ENCODE measurements around the gene SLC27A4.

Gene SLC27A4

DNA sequence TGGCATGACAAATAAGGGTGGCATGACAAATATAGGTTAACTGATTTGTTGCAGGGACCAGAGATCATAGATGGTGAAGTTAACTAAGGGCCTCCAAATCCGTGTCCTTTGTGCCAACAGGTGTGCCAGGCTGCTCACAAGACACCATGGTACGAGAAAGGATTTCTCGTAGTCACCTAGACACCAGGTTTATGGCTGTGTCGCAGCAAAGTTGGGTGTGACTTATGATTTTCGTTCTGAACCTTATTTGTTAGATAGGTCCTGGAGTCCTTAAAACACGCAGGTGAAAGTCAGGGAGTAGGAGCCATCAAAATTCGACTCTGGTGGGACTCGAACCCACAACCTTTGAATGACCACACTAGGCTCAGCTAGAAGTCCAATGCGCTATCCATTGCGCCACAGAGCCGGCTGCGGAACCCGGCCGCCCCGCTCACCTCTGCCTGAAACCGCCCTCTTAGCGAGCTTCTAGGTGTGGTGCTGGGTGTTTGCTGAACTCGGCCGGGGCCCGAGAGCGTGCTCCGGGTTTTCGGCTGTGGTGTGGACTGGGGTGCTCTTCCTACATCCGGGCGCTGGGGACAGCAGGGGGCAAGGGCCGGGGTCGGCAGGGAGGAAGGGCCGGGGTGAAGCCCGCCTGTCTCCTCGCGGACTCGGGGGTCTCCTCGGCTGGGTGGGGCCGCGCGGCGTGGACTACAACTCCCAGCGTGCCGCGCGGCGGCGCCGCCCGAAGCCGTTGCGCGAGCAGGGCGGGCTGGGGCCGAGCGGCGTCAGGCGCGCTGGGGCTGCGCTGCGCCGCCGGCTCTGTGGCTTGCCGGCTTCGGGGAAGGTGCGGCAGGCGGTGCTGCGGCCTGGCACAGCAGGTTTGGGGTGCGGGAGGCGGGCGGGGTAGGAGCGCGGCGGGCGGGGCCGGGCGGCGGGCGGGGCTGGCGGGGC, at the start of gene SLC27A4:
SLC27A4 (plus strand) TSS at position 767 of the 930 bp plus-strand sequence. CDS start 2,606 bp downstream, outside the sequence.
- FAIRE-seq = no peak

DNA sequence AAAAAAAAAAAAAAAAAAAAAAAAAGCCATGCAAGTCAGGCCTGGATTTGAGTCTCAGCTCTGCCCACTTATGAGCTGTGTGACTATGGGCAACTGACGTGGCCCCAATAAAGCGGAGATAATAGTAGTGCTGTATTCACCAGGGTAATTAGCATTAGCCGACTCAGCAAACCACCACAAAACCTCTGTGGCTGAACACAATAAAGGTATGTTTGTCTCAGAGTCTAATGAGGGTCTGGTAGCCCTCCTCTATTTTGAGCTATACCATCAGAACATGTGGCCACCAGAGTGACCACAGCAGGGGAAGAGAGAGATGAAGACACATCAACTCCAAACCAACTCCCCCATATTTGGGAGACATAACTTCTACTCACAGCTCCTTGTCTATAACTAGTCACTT, 48.3 kb upstream of the SLC27A4 start:
- FAIRE-seq = no peak

DNA sequence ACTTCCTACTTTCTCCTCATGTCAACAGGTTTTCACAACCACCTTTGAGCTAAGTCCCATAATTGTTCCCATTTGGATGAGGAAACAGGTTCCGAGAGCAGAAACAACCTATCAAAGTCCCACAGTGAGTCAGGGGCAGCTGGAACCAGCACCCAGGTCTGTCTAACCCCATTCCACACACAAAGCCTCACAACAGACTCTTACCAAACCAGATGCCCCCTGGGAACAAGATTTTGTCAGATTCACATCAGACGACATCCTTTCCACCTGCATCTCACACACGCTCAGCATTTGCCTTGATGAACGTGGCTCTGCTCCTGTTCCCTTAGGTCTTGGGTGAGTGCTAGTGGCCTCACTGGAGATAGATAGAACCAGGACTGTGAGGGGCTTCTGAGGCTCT, 47.2 kb upstream of the SLC27A4 start:
- FAIRE-seq = no peak

DNA sequence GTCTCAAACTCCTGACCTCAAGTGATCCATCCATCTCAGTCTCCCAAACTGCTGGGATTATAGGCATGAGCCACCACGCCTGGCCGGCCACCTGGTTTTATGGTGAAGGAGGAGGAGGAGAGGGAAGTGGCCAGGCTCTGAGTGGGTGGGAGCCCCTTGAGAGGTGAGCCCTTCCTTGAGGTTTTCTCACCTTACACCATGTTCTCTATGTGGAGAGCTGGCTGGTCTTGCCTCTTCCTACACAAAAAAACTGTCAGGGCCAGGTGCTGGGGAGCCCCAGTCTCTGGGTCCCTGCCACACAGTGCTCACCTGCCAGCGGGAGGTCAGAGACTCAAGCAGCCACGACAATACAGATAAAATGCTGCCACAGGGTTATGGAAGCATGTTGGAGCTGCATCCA, 46.2 kb upstream of the SLC27A4 start:
- FAIRE-seq = no peak

DNA sequence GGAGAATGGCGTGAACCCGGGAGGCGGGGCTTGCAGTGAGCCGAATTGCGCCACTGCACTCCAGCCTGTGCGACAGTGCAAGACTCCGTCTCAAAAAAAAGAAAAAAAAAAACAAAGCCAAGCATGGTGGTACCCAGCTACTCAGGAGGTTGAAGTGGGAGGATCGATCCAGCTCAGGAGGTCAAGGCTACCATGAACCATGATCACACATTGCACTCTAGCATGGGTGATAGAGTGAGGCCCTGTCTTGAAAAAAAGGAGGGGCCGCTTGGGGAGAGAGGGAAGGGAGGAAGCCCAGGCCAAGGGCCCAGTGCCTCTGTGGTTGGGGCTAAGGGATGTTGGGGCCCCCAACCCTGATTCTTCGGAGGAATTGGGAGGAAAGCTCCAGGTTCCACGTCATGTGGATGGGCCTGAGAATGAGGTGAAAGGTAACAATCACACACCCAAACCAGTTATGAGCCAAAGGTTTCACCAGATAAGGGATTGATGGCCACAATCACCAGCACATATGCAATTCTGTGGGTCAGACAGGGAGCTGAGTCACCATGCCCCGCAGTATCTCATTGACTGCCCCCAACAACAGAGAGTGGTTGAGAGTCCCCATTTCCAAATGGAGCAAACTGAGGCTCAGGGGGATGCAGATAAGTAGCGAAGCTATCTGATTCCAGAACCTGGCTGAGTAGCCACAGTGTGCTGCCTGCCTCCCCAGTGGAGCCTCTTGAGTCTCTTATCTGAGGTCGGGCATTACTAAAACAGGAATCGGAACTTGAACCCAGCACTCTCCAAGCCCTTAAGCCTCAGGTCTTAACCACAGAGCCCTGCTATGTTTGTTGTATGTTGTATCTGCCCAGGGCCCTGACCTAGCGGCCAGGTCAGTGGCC, 43.7 kb upstream of the SLC27A4 start:
- FAIRE-seq = no peak

DNA sequence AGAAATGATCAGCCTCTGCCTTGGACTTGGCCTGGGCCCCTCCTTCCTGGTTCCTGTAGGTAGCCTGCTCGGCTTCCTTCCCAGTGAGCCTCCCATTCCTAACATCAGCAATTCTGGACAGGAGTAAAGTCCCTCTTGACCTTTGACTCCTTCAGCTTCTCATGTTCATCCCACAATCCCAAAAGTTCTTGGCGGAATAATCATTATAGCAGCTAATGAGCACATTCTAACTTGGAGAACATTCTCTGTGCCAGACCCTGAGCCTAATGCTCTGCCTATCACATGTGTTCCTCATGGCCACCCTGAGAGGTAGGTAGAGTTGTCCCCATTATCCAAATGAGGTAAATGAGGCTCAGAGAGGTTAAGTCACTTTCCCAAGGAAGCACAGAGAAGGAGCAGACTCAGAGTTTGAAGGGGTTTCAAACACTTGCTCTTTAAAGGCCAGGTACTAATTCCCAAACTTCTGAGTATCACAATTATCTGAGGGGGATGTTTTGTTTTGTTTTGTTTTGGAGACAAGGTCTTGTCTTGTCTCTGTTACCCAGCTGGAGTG, 43.0 kb upstream of the SLC27A4 start:
- FAIRE-seq = no peak

DNA sequence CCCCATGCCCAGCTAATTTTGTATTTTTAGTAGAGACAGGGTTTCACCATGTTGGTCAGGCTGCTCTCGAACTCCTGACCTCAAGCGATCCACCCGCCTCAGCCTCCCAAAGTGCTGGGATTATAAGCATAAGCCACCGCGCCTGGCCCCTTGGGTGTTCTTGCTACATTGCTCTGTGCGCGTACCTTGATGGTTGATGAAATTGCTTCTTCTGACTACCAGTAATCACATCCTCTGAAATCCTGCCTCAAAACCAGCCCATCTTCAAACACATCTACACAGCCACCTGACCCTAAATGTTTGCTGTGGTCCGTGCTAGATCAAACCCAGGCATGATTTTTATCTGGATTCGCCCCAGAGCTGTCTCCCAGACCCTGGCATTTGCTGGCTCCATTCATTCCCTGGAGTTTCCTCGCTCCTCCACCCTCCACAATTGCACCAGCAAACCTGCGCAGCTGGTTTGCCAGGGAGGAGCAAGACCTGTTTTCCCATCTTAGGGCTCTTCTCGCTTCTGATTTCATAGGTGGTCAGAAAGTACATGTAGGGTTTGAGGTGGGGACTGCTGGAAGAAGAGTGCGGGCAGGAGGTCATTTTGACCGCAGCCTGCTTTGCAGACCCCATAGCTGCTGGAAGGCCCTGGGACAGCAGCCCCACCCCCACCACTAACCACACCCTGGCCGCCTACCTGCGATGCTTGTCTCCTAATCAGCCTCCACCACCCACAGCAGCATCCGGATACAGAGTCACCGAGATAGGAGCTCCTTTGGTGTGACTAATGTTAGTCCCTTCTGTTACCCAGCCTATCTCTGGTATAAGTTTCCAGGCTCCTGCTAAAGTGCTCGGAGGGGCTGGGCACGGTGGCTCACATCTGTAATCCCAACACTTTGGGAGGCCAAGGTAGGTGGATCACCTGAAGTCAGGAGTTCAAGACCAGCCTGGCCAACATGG, 41.5 kb upstream of the SLC27A4 start:
- FAIRE-seq = no peak

DNA sequence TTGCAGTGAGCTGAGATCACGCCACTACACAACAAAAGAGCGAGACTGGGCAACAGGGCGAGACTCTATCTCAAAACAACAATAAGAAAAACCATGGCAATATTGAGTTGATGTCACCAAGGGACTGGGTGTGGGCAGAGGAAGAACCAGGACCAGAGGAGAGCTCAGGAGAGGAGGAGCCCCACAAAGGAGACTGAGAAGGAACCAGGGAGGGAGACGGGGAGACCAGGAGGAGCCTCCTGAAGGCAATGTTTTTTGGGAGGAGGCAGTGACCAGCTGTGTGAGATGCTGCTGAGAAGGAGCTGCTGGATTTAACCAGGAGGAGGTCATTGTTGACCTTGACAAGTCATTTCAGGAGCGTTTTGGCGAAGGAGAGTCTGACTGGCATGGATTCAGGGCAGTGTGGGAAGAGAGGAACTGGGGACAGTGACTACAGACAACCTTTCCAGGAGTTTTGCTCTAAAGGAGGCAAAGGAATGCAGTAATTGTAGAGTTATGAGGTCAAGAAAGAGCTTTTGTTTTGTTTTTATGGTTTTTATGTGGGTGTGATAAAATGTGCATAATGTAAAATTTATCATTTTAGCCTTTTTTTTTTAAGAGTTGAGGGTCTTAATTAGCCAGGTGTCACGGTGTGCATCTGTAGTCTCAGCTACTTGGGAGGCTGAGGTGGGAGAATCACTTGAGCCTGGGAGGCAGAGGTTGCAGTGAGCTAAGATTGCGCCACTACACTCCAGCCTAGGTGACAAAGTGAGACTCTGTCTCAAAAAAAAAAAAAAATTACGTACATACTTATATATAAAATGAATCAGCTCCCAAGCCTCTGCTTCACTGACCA, 36.0 kb upstream of the SLC27A4 start:
- no peak for FAIRE-seq

DNA sequence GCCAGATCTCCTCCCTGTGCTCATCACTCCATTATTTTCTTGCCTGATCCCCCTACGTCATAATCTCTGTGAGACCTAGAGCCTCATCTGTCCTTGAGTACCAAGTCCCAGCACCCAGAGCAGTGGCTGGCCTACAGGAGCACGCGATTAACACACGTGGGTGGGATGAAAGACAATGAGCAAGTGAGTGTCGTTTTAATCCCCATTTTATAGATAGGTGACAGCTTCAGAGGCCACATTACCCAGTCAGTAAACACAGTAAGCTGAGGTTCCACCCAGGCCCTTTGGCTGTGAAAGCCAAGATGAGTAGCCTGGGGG, 35.4 kb upstream of the SLC27A4 start:
- FAIRE-seq = no peak

DNA sequence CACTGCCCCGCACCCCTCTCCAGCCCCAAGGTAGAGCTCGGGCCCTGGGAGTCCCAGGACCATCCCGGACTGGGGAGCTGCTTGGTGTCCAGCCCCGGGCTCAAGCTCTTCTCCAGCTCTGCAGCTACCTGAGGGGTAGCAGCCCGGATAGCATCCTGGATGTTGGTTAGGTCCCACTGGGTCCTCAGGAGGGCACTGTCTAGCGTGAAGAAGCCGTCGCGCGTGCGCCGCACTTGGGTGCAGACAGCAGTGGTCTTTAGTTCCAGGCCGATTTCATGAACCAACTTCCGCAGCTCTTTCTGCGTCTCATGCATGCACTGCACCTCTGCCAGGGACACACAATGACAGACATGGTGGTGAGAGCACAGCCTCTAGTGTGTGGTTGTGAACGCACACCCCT, 30.8 kb upstream of the SLC27A4 start:
- no peak for FAIRE-seq

DNA sequence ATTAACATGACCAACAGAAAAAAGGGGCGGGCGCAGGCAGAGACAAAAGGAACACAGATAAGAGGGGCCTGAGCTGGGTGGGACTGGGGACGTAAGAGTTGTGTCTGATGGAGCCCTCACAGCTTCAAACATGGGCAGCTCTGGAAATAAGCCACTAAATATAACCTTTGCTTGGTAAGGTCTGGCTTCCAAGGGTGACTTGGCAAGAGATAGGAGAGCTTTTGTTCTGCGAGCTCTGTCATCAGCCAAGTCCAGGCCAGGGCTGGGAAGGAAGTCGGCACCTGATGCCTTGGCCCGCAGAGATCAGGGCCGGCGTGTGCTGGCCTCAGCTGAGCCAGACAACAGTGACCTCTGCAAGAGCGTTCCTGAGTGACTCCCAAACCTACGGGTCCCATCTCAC, 29.9 kb upstream of the SLC27A4 start:
- FAIRE-seq = no peak

DNA sequence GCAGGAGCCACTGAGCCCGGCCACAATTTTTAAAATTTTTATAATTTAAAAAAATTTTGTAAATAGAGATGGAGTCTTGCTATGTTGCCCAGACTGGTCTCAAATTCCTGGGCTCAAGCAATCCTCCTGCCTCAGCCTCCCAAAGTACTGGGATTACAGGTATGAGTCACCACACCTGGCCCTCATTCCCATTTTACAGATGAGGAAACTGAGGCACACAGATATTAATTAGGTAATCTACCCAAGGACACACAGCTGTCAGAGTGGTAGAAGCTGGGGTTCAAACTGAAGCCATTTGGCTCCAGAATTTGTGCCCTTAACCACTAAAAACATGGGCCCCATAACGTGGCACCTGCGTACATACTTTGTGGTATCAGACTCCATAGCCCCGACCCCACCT, 25.6 kb upstream of the SLC27A4 start:
- no peak for FAIRE-seq

DNA sequence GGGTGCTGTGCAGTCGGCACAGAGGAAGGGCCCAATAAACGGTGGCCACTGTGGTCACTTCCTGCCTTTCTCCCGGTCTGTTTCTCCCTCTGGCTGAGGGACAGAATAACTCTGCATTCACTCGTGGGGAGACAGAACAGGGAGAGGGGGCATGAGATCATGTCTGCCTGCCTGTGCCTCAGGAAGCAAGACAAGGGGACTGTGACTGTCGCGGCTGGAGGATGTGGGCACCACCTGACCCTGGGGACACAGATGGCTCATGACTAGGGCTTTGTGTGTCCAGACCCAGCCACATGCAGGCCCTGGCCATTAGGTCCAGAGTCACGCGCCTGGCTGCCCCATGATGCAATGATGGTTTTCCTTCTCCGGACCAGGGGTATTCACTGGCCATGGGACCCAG, 23.9 kb upstream of the SLC27A4 start:
- FAIRE-seq = no peak

DNA sequence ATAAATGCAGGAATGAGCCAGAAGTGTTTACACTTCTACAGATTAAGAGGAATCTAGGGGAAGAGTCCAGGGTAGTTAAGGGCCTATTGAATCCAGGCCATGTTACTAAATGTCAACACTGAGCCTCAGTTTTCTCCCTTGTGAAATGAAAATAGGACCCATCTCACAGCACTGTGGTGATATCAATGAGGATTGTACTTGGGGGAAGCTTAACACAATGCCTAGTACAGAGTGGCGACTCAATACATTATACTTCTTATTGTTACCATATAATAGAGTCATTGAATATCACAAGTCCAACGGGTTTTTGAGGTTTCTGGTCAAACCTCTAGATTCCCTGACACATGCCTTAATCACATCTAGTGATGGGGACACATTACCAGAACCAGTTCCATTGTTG, 22.7 kb upstream of the SLC27A4 start:
- no peak for FAIRE-seq

DNA sequence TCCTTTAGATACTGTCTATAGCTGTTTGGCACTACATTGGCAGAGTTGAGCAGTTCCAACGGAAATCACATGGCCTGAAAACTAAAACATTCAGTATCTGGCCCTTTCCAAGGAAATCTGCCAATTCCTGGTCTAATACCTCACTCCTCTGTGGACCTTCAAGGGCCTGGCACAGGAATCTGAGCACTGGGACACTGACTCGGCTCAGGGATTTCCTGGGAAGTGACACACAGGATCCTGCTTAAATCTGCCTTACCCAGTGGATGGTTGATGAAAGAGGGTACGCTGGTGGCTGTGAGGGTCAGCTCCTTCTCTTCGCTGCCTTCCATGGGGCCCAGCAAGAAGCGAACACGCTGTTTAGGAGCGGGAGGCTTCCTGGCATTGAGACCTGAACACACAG, 19.0 kb upstream of the SLC27A4 start:
- FAIRE-seq = no peak

DNA sequence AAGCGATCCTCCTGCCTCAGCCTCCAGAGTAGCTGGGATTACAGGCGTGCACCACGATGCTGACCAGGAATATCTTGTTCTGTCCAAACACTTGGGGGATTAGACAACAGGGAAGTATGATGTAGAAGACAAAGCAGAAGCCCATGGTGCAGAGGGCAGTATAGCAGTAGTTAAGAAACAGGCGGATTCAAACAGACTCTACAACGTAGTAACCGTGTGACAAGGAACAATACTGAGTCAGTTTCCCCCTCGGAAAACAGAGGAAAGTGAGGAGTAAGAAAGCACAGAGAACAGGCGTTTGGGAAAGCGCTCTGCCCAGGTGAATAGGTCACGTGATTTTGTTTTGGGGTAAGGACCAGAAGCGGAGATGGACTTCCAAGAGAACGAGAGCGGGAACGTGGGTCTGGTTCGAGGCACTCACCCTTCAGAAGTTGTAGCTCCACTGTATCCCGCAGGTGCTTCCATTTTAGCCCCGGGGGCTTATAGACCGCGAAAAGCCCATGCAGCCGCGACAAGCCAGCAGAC, 18.4 kb upstream of the SLC27A4 start:
- no peak for FAIRE-seq

DNA sequence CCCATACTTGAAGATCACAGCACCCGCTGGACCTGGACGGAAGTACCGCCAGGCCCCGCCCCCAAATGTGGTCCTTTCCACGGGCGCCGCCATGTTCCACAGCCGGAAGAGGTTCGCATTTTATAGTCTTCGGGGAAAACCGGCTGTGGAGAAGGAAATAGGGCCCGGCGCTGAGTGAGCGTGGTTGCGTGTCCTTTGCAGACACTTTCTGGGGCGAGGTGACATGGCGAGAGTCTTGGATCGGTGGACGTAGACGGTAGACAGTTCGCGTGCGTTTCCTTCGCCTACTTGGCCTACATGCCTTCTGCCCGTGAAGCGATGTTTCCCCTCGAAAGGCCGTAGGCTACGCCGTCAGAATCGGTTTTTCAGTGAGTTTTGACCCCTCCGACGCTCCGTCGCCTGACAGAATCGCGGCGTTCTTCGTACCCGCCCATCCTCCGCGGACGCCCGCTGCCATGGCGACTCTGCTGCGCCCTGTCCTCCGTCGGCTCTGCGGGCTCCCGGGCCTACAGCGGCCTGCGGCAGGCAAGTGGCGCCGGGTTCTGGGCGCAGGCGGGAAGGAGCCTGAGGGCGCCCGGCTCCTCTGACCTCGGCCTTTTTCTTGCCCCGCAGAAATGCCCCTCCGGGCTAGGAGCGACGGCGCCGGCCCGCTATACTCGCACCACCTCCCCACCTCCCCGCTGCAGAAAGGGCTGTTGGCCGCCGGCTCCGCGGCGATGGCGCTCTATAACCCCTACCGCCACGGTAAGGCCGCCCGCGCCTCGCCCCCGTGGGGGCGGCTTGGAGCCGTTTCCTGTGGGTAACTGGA, 17.7 kb upstream of the SLC27A4 start, which contains the start of the genes COQ4 and TRUB2:
COQ4 (plus strand) TSS at position 436 of the 808 bp plus-strand sequence; CDS start at position 456, 20 bp downstream.
TRUB2 (minus strand) TSS at position 44 of the 808 bp plus-strand sequence; CDS start at position 5, 39 bp downstream.
- FAIRE-seq = no peak

DNA sequence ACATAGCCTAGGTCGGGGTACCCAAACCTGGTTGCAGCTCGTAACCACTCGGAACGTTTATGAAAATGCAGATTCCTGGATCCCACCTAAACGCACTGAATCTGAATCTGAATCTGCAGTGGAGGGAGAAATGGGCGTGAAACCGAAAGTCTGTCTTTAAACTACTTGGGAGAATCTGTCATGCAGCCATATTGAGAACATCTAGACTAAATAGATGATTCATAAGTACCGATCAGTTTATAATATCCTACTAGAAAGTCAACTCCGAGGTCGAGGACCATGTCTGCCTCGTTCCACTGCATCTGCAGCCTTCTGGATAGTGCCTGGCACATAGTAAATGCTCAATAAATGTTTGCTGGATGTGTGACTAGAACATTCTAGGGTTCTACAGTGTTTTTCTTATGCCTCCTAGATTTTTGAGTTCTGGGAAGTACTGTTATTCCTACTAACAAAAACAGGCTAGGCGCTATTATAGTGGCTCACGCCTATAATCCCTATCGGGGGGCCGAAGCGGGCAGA, 17.1 kb upstream of the SLC27A4 start:
- no peak for FAIRE-seq

DNA sequence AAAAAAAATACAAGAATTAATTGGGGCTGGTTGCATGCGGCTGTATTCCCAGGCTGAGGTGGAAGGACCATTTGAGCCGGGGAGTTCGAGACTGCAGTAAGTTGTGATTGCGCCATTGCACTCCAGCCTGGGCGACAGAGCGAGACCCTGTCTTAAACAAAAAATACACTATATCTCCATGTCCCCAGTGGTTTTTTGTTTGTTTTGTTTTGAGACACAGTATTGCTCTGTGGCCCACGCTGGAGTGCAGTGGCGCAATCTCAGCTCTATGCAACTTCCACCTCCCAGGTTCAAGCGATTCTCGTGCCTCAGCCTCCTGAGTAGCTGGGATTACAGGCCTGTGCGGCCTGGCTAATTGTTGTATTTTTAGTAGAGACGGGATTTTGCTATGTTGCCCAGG, 16.5 kb upstream of the SLC27A4 start:
- no peak for FAIRE-seq

DNA sequence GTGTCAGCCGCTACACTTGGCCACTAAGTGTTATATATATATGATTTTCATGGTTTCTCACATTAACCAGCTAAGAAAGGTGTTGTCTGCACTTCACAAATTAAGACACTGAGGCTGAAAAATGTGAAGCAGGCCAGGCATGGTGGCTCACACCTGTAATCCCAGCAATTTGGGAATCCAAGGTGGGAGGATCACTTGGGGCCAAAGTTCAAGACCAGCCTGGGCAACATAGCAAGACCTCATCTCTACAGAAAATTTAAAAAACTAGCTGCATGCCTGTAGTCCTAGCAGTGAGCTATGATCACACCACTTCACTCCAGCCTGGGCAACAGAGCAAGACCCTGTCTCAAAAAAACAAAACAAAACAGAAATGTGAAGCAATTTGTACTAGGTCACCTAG, 15.9 kb upstream of the SLC27A4 start:
- no peak for FAIRE-seq

Measured in colon (tissue), 2 donors.